Measurements from ENCODE around the gene CRIP2. TPM values are rescaled to one million over a fixed set of nuclear protein-coding genes. Genes with fewer than 3 reads are reported as not detected.
A peak's percentile ranks its signal among the peaks of the same experiment; 100 is the strongest.

The CRIP2 gene, protein sequence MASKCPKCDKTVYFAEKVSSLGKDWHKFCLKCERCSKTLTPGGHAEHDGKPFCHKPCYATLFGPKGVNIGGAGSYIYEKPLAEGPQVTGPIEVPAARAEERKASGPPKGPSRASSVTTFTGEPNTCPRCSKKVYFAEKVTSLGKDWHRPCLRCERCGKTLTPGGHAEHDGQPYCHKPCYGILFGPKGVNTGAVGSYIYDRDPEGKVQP
- total RNA-seq (144 TPM), polyA plus RNA-seq (ENCODE audit: insufficient read depth in 1 of 8, insufficient read length in 8 of 8, low replicate concordance in 1 of 8) (100 to 1,000 TPM; 203 to 335 (median 255) TPM)
- long read RNA-seq, donor 1, transcript CRIP2-201 (8 exons, 1,857 nt), result major isoform, 60 of 68 reads
- long read RNA-seq, donor 1, partial matches to known transcripts, result 0 of 68 reads
- long read RNA-seq, donor 1, other reads (novel, unspliced or antisense), result 0 of 68 reads
- long read RNA-seq, donor 2, partial matches to known transcripts, result 0 of 4 reads
- long read RNA-seq, donor 2, other reads (novel, unspliced or antisense), result 0 of 4 reads
- long read RNA-seq, donor 3, transcript CRIP2-201 (8 exons, 1,857 nt), result major isoform, 139 of 153 reads
- long read RNA-seq, donor 3, partial matches to known transcripts, result 10 of 153 reads
- long read RNA-seq, donor 3, other reads (novel, unspliced or antisense), result 0 of 153 reads
- long read RNA-seq, donor 4, transcript CRIP2-201 (8 exons, 1,857 nt), result major isoform, 73 of 90 reads
- long read RNA-seq, donor 4, partial matches to known transcripts, result 10 of 90 reads
- long read RNA-seq, donor 4, other reads (novel, unspliced or antisense), result 0 of 90 reads
- long read RNA-seq, donor 5, transcript CRIP2-203 (7 exons, 991 nt), result minor isoform, 5 of 281 reads
- long read RNA-seq, donor 5, transcript CRIP2-201 (8 exons, 1,857 nt), result major isoform, 248 of 281 reads
- long read RNA-seq, donor 5, partial matches to known transcripts, result 12 of 281 reads
- long read RNA-seq, donor 5, other reads (novel, unspliced or antisense), result 10 of 281 reads
- long read RNA-seq, donor 6, transcript CRIP2-204 (7 exons, 1,373 nt), result minor isoform, 5 of 240 reads
- long read RNA-seq, donor 6, transcript CRIP2-201 (8 exons, 1,857 nt), result major isoform, 170 of 240 reads
- long read RNA-seq, donor 6, partial matches to known transcripts, result 46 of 240 reads
- long read RNA-seq, donor 6, other reads (novel, unspliced or antisense), result 11 of 240 reads
- long read RNA-seq, donor 7, transcript CRIP2-201 (8 exons, 1,857 nt), result major isoform, 100 of 134 reads
- long read RNA-seq, donor 7, partial matches to known transcripts, result 29 of 134 reads
- long read RNA-seq, donor 7, other reads (novel, unspliced or antisense), result 0 of 134 reads
- long read RNA-seq, donor 8, transcript CRIP2-201 (8 exons, 1,857 nt), result major isoform, 56 of 76 reads
- long read RNA-seq, donor 8, partial matches to known transcripts, result 13 of 76 reads
- long read RNA-seq, donor 8, other reads (novel, unspliced or antisense), result 0 of 76 reads
- long read RNA-seq, donor 9, transcript CRIP2-201 (8 exons, 1,857 nt), result major isoform, 90 of 108 reads
- long read RNA-seq, donor 9, partial matches to known transcripts, result 12 of 108 reads
- long read RNA-seq, donor 9, other reads (novel, unspliced or antisense), result 0 of 108 reads
- long read RNA-seq, donor 10, transcript CRIP2-201 (8 exons, 1,857 nt), result major isoform, 120 of 172 reads
- long read RNA-seq, donor 10, partial matches to known transcripts, result 43 of 172 reads
- long read RNA-seq, donor 10, other reads (novel, unspliced or antisense), result 0 of 172 reads
- long read RNA-seq, donor 11, transcript CRIP2-201 (8 exons, 1,857 nt), result major isoform, 98 of 122 reads
- long read RNA-seq, donor 11, partial matches to known transcripts, result 17 of 122 reads
- long read RNA-seq, donor 11, other reads (novel, unspliced or antisense), result 0 of 122 reads

DNA sequence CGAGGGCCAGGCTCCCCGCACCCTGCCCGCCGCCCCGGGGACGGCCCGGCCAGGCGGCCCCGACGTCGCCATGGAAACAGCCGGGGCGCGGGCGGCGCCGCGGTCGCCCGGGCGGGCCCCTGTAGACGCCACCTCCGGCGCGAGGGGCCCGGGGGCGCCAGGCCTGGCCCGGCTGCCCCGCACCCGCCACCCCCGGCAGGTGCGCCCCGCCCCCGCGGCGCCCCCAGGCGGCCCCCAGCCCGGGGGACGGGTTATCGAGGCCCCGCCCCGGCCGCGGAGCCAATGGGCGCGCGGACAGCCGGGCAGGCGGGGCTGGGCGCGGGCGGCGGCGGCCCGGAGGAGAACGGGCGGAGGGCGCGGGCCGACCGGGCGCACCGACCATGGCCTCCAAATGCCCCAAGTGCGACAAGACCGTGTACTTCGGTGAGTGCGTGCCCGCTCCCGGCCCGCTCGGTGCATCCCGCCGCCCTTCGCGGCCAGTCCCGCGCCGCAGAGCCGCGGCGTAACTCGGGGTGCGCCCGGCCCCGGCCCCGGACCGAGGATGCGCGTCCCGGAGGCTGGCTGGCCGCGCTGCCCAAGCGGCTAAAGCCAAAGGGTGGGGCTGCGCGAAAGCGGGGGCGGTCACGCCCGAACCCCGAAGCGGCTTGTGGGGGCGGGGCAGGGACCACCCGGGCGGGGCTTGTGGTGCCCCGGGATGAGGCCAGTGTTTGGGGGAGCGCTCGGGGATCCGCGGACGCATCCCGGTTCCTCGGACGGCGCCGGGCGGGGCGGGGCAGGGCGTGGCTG is at the start of gene CRIP2:
CRIP2 (plus strand) TSS at position 339 of the 786 bp plus-strand sequence; CDS start at position 381, 42 bp downstream.
- peak; percentile 79 for DNase-seq
- Histone ChIP-seq H3K4me1 (ENCODE audit: control insufficient read depth, insufficient read depth, low read length) (peaks cover 69% of the 10 kb centered on the region), H3K27me3 (ENCODE audit: control insufficient read depth, insufficient read depth, low read length) (peaks cover 7% of the 10 kb centered on the region), H3K4me3 (ENCODE audit: low read length) (peak within 1 kb of the TSS; percentile 62), H3K9me3 (replicated peaks; ENCODE audit: control insufficient read depth, low read depth, low read length) (no peaks in the 10 kb centered on the region), H3K36me3 (ENCODE audit: control insufficient read depth, insufficient read depth, low read length) (peaks cover 15% of the 10 kb centered on the region), H3K27ac (ENCODE audit: low read length) (peak within 1 kb of the TSS; percentile 95)
- under 1% methylated on average over 115 of the region's 118 CpGs for WGBS (ENCODE audit: insufficient coverage)

- DNase-seq, result no peak
- peaks cover 12% of the 10 kb centered on the region for H3K9me3 ChIP-seq (replicated peaks; ENCODE audit: control insufficient read depth, low read depth, low read length)
- peaks cover 30% of the 10 kb centered on the region for H3K36me3 ChIP-seq (ENCODE audit: control insufficient read depth, insufficient read depth, low read length)
- H3K27ac ChIP-seq (ENCODE audit: low read length), result no peak overlapping the region
- no peaks in the 10 kb centered on the region for H3K27me3 ChIP-seq (ENCODE audit: control insufficient read depth, insufficient read depth, low read length)
- 95% methylated on average over 7 of the region's 12 CpGs for WGBS (ENCODE audit: insufficient coverage)
- H3K4me3 ChIP-seq (ENCODE audit: low read length), result no peak overlapping the region
- peaks cover 18% of the 10 kb centered on the region for H3K4me1 ChIP-seq (ENCODE audit: control insufficient read depth, insufficient read depth, low read length)
Measured at GRCh38 chr14:105424861-105425260, 49.8 kb upstream of the CRIP2 start.

DNA sequence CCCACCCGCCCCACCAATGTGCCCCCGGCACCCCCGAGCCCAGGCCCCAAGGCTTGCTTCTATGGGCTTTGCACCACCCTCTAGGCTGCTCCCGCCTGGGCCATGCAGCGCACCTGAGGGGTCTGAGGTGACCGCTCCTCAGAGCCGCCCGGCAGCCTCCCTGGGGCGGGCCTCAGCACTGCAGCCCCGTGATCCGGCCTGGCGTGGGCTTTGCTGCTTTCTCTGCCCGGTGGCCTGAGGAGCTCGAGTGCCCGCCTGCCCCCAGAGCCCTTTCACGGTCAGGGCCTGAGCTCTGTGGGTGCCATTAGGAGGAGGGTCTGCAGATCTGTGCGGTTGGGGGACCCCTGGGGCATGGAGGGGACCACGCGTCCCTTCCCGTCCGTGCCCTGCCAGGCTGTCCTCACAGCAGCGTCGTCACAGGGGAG is 48.8 kb upstream of the CRIP2 start:
- Histone ChIP-seq H3K9me3 (replicated peaks; ENCODE audit: control insufficient read depth, low read depth, low read length) (peaks cover 12% of the 10 kb centered on the region), H3K4me1 (ENCODE audit: control insufficient read depth, insufficient read depth, low read length) (peaks cover 13% of the 10 kb centered on the region), H3K36me3 (ENCODE audit: control insufficient read depth, insufficient read depth, low read length) (peaks cover 36% of the 10 kb centered on the region), H3K27ac (ENCODE audit: low read length) (no peak overlapping the region), H3K27me3 (ENCODE audit: control insufficient read depth, insufficient read depth, low read length) (no peaks in the 10 kb centered on the region), H3K4me3 (ENCODE audit: low read length) (no peak overlapping the region)
- no peak for DNase-seq
- 98% methylated on average over 17 of the region's 23 CpGs for WGBS (ENCODE audit: insufficient coverage)

DNA sequence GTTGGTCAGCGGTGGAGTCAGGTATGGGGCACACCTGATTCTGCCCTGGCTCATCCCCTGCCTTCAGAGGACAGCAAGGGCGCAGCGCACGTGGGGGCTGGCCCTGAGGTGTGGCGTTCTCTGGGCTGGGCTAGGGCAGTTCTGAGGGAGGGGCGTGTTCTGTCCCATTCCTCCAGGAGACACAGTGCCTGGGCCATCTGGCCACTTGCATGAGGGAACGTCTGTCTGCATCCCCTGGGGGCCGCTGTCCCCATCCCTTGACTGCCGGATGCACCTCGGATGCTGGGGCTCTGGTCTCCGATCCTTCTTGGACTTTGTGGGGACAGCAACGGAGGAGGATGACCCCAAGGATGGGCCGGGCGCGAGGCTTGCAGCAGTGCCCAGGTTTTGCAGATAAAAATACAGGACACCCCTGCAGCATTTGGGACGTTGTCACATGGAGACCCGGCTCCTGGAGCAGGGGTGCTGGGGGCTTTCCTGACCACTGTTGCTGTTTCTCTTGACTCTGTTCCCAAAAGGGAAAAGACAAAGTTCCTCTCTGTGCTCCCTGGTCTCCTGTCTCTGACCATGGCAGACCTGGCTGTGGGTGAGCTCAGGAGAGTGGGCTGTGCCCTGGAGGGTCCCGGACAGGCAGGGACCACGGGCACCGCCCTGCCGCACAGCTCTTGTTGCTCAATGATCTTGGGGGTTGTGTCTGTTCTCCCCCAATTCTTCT is 48.0 kb upstream of the CRIP2 start:
- 95% methylated on average over 19 of the region's 21 CpGs for WGBS (ENCODE audit: insufficient coverage)
- DNase-seq, result no peak
- no peak overlapping the region for H3K4me3 ChIP-seq (ENCODE audit: low read length)

DNA sequence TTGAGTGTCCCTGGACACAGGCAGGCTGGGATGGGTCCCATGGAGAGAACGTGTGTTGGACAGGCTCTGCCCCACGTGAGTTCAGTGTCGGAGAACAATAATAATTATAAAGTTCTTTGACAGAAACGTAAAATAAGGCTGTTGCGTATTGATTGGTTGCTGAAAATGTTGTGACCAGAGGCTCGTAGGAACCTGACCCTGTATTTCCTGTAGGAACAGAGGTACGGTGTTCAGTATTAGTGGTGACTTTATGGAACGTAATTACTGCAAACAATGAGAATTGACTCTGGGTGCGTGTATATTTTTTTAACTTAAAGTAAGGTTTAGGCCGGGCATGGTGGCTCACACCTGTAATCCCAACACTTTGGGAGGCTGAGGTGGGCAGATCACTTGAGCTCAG is 47.2 kb upstream of the CRIP2 start:
- Histone ChIP-seq H3K27me3 (ENCODE audit: control insufficient read depth, insufficient read depth, low read length) (no peaks in the 10 kb centered on the region), H3K4me3 (ENCODE audit: low read length) (no peak overlapping the region), H3K9me3 (replicated peaks; ENCODE audit: control insufficient read depth, low read depth, low read length) (peaks cover 18% of the 10 kb centered on the region), H3K36me3 (ENCODE audit: control insufficient read depth, insufficient read depth, low read length) (peaks cover 38% of the 10 kb centered on the region), H3K4me1 (ENCODE audit: control insufficient read depth, insufficient read depth, low read length) (peaks cover 2% of the 10 kb centered on the region), H3K27ac (ENCODE audit: low read length) (no peak overlapping the region)
- 97% methylated on average over 4 of the region's 10 CpGs for WGBS (ENCODE audit: insufficient coverage)
- no peak for DNase-seq

More for the DNA sequence above, 48.0 kb upstream of the CRIP2 start:
- Histone ChIP-seq H3K36me3 (ENCODE audit: control insufficient read depth, insufficient read depth, low read length) (peaks cover 38% of the 10 kb centered on the region), H3K9me3 (replicated peaks; ENCODE audit: control insufficient read depth, low read depth, low read length) (peaks cover 17% of the 10 kb centered on the region), H3K27me3 (ENCODE audit: control insufficient read depth, insufficient read depth, low read length) (no peaks in the 10 kb centered on the region), H3K27ac (ENCODE audit: low read length) (no peak overlapping the region), H3K4me1 (ENCODE audit: control insufficient read depth, insufficient read depth, low read length) (peaks cover 6% of the 10 kb centered on the region)

DNA sequence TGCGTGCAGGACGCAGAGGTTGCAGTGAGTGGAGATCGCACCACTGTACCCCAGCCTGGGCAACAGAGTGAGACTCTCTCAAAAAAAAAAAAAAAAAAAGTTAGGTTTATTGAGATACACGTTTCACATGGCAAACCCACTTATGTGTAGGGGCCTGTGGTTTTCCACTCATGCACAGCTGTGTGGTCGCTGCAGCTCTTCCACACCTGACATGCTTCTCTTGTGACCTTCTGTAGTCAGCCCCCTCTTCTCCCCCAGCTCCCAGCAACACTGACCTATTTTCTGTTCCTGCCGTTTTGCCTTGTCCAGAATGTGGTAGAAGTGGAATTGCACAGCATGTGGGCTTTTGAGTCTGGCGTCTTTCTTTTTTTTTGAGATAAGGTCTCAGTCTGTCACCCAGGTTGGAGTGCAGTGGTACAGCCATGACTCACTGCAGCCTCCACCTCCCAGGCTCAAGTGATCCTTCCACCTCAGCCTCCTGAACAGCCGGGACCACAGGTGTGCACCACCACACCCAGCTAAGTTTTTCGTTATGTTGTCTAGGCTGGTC is 46.6 kb upstream of the CRIP2 start:
- Histone ChIP-seq H3K4me3 (ENCODE audit: low read length) (no peak overlapping the region), H3K4me1 (ENCODE audit: control insufficient read depth, insufficient read depth, low read length) (no peaks in the 10 kb centered on the region), H3K27ac (ENCODE audit: low read length) (no peak overlapping the region), H3K9me3 (replicated peaks; ENCODE audit: control insufficient read depth, low read depth, low read length) (peaks cover 18% of the 10 kb centered on the region), H3K27me3 (ENCODE audit: control insufficient read depth, insufficient read depth, low read length) (no peaks in the 10 kb centered on the region), H3K36me3 (ENCODE audit: control insufficient read depth, insufficient read depth, low read length) (peaks cover 38% of the 10 kb centered on the region)
- DNase-seq, result no peak
- 100% methylated on average over 1 of the region's 9 CpGs for WGBS (ENCODE audit: insufficient coverage)

GRCh38 chr14:105430042-105430441 is 44.6 kb upstream of the CRIP2 start:
- no peak for DNase-seq
- Histone ChIP-seq H3K27ac (ENCODE audit: low read length) (no peak overlapping the region), H3K9me3 (replicated peaks; ENCODE audit: control insufficient read depth, low read depth, low read length) (peaks cover 18% of the 10 kb centered on the region), H3K4me1 (ENCODE audit: control insufficient read depth, insufficient read depth, low read length) (no peaks in the 10 kb centered on the region), H3K27me3 (ENCODE audit: control insufficient read depth, insufficient read depth, low read length) (no peaks in the 10 kb centered on the region), H3K36me3 (ENCODE audit: control insufficient read depth, insufficient read depth, low read length) (peaks cover 34% of the 10 kb centered on the region), H3K4me3 (ENCODE audit: low read length) (no peak overlapping the region)
- 100% methylated on average over 2 of the region's 6 CpGs for WGBS (ENCODE audit: insufficient coverage)

GRCh38 chr14:105430565-105430964 is 44.1 kb upstream of the CRIP2 start:
- Histone ChIP-seq H3K4me1 (ENCODE audit: control insufficient read depth, insufficient read depth, low read length) (no peaks in the 10 kb centered on the region), H3K9me3 (replicated peaks; ENCODE audit: control insufficient read depth, low read depth, low read length) (peaks cover 20% of the 10 kb centered on the region), H3K27ac (ENCODE audit: low read length) (no peak overlapping the region), H3K27me3 (ENCODE audit: control insufficient read depth, insufficient read depth, low read length) (no peaks in the 10 kb centered on the region), H3K36me3 (ENCODE audit: control insufficient read depth, insufficient read depth, low read length) (peaks cover 29% of the 10 kb centered on the region), H3K4me3 (ENCODE audit: low read length) (no peak overlapping the region)
- 95% methylated on average over 3 of the region's 9 CpGs for WGBS (ENCODE audit: insufficient coverage)
- DNase-seq, result no peak
